Fibroblast of lung (primary cell): Measurements from ENCODE around the gene DUSP16.

Experiments used
- EZH2 ChIP-seq: IDR thresholded peaks from 2 replicates; pipeline ENCODE4 v1.5.1; 2012; ENCODE audit warnings: low read length, control low read depth, mild to moderate bottlenecking; ENCODE audit errors: missing control alignments
- TF ChIP-seq, protein P1 (sequence below), 2 donors: IDR thresholded peaks in 1 of 2; conservative IDR thresholded peaks in 1 of 2; 1 replicate in 1 of 2; 2 replicates in 1 of 2; pipeline ENCODE4 v1.5.1; 2011 to 2012; ENCODE audit warnings: low read length in 2 of 2, control low read depth in 1 of 2, inconsistent platforms in 1 of 2, low read depth in 1 of 2, mild to moderate bottlenecking in 1 of 2

DNA sequence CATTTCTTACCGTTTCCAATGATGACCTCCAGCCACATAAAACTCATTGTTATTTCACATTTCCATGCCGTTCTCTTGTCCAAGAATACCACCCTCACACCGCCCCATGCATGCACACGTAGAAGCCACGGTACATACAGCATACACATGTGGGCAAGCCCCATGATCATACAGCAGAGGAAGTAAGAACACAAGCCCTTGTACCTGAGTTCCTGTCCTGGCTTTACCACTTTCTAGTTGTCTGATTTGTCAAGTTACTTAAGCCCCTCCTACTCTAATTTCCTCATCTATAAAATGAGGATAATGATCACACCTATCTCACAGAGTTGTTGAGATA lies 59.9 kb downstream of the DUSP16 start:
- TF ChIP-seq, protein P1, sequence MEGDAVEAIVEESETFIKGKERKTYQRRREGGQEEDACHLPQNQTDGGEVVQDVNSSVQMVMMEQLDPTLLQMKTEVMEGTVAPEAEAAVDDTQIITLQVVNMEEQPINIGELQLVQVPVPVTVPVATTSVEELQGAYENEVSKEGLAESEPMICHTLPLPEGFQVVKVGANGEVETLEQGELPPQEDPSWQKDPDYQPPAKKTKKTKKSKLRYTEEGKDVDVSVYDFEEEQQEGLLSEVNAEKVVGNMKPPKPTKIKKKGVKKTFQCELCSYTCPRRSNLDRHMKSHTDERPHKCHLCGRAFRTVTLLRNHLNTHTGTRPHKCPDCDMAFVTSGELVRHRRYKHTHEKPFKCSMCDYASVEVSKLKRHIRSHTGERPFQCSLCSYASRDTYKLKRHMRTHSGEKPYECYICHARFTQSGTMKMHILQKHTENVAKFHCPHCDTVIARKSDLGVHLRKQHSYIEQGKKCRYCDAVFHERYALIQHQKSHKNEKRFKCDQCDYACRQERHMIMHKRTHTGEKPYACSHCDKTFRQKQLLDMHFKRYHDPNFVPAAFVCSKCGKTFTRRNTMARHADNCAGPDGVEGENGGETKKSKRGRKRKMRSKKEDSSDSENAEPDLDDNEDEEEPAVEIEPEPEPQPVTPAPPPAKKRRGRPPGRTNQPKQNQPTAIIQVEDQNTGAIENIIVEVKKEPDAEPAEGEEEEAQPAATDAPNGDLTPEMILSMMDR (conservative IDR thresholded peaks at IDR 0.05 in 1 of 2, IDR thresholded peaks at IDR 0.05 in 1 of 2; ENCODE audit: low read depth in 1 of 2, low read length in 2 of 2), result no peak
- no peak for TF ChIP-seq EZH2
